ENCODE data around the gene MITF. TPM values are rescaled to one million over a fixed set of nuclear protein-coding genes. Genes with fewer than 3 reads are reported as not detected.

MITF gene
- total RNA-seq, 2 experiments from 2014 or later: 0.10 TPM; not detected in 1

- DNase-seq: no peak
- H3K9me3 Mint-ChIP-seq: no peaks in the 10 kb centered on the region
- CTCF ChIA-PET: interaction anchor here (0.7 kb wide), 1 partner anchor 16 kb away, joined by 4 read pairs; no protein-coding TSS in a partner anchor
- no peak overlapping the region for H3K27ac Mint-ChIP-seq
- no peaks in the 10 kb centered on the region for H3K36me3 Mint-ChIP-seq (ENCODE audit: low read depth)
- H3K27me3 Mint-ChIP-seq: no peaks in the 10 kb centered on the region
- H3K4me3 Mint-ChIP-seq: no peak overlapping the region
- POLR2A ChIA-PET: no interaction called here
- H3K4me1 Mint-ChIP-seq: no peaks in the 10 kb centered on the region
Measured at GRCh38 chr3:69715204-69715603, 24.1 kb upstream of the MITF start.

- CTCF ChIA-PET: no interaction called here
- POLR2A ChIA-PET: no interaction called here
- DNase-seq: no peak
- no peak overlapping the region for H3K27ac Mint-ChIP-seq
- no peaks in the 10 kb centered on the region for H3K9me3 Mint-ChIP-seq
- no peaks in the 10 kb centered on the region for H3K27me3 Mint-ChIP-seq
- H3K4me1 Mint-ChIP-seq: no peaks in the 10 kb centered on the region
- H3K36me3 Mint-ChIP-seq (ENCODE audit: low read depth): no peaks in the 10 kb centered on the region
- H3K4me3 Mint-ChIP-seq: no peak overlapping the region
Measured at GRCh38 chr3:69716119-69716518, 23.1 kb upstream of the MITF start.

DNA sequence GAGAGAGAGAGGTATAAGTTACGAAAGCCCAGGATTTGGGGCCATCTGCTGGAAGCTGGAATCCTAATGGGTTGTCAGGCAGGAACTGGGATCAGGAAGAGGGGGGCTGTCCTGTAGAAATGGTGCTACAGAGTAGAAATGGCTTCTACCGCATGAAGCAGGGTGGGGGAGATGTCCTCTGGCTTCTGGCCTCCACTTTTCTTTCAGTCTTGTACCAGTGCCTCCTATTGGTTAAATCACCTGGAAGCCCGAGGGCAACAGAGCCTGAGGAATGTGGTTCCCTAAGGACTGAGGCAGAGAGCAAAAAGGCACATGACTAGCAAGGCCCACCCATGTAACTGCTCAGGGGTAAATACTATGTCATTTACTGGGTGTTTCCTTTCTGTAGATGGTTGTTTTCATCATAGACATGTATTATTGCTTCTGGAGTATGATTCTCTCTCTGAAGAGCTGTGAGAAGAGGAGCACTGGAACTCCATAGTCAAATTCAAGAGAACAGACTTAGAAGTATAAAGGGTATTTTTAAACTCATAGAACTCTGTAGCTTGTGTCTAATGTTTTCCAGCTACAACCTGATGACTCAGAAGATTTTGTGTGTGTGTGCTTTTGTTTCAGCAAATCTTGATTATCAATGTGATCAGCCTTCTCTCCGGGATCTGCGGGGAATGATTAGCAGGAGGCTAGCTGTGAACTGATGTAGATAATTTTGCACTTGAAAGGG, 20.2 kb upstream of the MITF start:
- POLR2A ChIA-PET: no interaction called here
- CTCF ChIA-PET: no interaction called here
- DNase-seq: no peak
- H3K27me3 Mint-ChIP-seq: no peaks in the 10 kb centered on the region
- H3K27ac Mint-ChIP-seq: no peak overlapping the region
- H3K4me3 Mint-ChIP-seq: no peak overlapping the region
- H3K4me1 Mint-ChIP-seq: no peaks in the 10 kb centered on the region
- no peaks in the 10 kb centered on the region for H3K9me3 Mint-ChIP-seq
- no peaks in the 10 kb centered on the region for H3K36me3 Mint-ChIP-seq (ENCODE audit: low read depth)

- no peak for DNase-seq
- Mint-ChIP-seq H3K4me1 (no peaks in the 10 kb centered on the region), H3K4me3 (no peak overlapping the region), H3K9me3 (no peaks in the 10 kb centered on the region), H3K27ac (no peak overlapping the region), H3K27me3 (no peaks in the 10 kb centered on the region), H3K36me3 (ENCODE audit: low read depth) (no peaks in the 10 kb centered on the region)
- CTCF ChIA-PET: no interaction called here
- POLR2A ChIA-PET: no interaction called here
Measured at GRCh38 chr3:69719587-69720122, 19.6 kb upstream of the MITF start.

DNA sequence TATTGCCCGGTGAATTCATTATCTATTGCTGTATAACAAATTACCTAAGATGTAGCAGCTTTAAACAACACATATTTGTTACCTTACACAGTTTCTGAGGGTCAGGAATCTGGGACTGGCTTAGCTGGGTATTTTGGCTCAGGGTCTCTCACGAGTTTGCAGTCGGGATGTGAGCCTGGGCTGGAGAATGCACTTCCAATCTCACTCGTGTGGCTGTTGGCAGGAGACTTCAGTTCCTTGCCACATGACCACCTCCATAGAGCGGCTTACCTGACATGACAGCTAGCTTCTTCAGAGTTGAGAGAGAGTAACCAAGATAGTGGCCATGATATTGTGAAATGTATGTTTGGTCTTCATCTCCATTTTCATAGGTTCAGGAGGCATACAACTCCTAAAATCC, 18.4 kb upstream of the MITF start:
- H3K9me3 Mint-ChIP-seq: no peaks in the 10 kb centered on the region
- POLR2A ChIA-PET: no interaction called here
- no peak for DNase-seq
- CTCF ChIA-PET: no interaction called here
- H3K27ac Mint-ChIP-seq: no peak overlapping the region
- no peaks in the 10 kb centered on the region for H3K4me1 Mint-ChIP-seq
- H3K27me3 Mint-ChIP-seq: peaks cover 3% of the 10 kb centered on the region
- H3K36me3 Mint-ChIP-seq (ENCODE audit: low read depth): no peaks in the 10 kb centered on the region
- no peak overlapping the region for H3K4me3 Mint-ChIP-seq

GRCh38 chr3:69723389-69723788, 15.9 kb upstream of the MITF start:
- ChIA-PET POLR2A (no interaction called here), CTCF (no interaction called here)
- no peak overlapping the region for H3K27ac Mint-ChIP-seq
- DNase-seq: no peak
- H3K9me3 Mint-ChIP-seq: no peaks in the 10 kb centered on the region
- peaks cover 9% of the 10 kb centered on the region for H3K27me3 Mint-ChIP-seq
- no peaks in the 10 kb centered on the region for H3K4me1 Mint-ChIP-seq
- no peak overlapping the region for H3K4me3 Mint-ChIP-seq
- H3K36me3 Mint-ChIP-seq (ENCODE audit: low read depth): no peaks in the 10 kb centered on the region

DNA sequence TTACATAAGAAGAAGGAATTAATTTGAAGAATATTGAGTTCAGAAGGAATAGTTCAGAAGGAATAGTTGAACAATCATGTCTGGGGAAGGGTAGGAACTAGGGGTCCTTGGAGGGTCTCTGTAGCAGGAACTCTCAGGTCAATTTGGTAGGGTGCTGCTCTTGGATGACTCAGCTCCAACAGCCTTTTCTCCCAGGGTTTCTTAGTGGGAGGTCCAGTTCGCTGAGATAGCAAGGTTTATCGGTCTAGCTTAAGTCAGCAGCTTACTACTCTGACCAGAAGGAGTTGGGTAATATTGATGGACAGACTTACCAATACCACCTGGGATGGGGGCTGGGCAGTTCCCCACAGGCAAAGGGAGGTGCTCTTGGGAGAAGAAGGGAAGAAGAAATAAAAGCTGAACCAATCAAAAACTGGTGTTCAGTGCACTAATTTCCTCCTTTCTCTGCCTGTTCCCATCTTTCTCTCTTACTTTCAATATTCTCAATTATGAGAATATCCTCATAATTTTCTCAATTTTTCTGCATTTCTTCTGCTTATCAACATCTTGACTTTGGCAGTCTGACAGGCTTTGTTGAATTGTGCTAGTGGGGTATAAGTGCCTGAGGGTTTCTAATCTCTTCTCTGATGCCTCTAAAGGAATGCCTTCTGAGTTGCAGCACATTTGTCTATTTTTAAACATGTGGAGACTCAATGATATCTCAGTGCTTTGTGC, 14.4 kb upstream of the MITF start:
- Mint-ChIP-seq H3K27ac (no peak overlapping the region), H3K4me1 (no peaks in the 10 kb centered on the region), H3K9me3 (no peaks in the 10 kb centered on the region), H3K27me3 (peaks cover 9% of the 10 kb centered on the region), H3K4me3 (no peak overlapping the region), H3K36me3 (ENCODE audit: low read depth) (no peaks in the 10 kb centered on the region)
- CTCF ChIA-PET: no interaction called here
- POLR2A ChIA-PET: no interaction called here
- no peak for DNase-seq

- DNase-seq: no peak
- Mint-ChIP-seq H3K4me1 (no peaks in the 10 kb centered on the region), H3K36me3 (ENCODE audit: low read depth) (no peaks in the 10 kb centered on the region), H3K9me3 (no peaks in the 10 kb centered on the region), H3K4me3 (no peak overlapping the region), H3K27ac (no peak overlapping the region), H3K27me3 (peaks cover 9% of the 10 kb centered on the region)
- CTCF ChIA-PET: no interaction called here
- POLR2A ChIA-PET: no interaction called here
Measured at GRCh38 chr3:69725994-69726571, 13.2 kb upstream of the MITF start.

DNA sequence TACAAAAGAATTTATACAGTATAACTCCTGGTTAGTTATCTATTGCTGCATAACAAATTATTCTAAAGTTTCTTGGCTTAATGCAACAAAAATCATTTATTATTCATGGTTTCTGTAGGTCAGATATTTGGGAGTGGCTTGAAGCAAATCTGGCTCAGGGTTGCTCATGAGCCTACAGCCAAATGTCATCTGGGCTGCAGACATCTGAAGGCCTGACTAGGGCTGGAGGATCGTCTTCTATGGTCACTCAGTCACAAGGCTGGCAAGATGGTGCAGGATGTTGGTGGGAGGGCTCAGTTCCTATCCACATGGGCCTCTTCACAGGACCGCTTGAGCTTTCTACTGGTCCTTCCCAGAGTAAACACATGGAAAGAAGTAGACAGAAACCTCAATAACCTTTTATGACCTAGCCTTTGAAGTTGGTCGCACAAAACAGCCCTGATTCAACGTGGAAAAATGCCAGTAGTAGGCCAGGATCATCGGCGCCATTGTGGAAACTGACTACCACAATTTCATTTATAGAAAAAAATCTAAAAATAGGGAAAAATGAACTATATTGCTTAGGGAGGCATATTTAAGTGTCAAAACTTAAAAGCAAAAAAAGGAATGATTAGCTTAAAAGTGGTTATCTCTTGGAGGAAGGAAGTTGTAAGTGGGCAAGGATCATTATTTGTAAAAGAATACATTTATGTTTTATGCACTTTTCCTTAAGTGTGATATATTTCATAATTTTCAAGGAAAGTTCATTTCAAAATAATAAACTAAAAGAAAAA, 9.9 kb upstream of the MITF start:
- Mint-ChIP-seq H3K9me3 (no peaks in the 10 kb centered on the region), H3K4me1 (no peaks in the 10 kb centered on the region), H3K27ac (no peak overlapping the region), H3K27me3 (peaks cover 11% of the 10 kb centered on the region), H3K4me3 (no peak overlapping the region), H3K36me3 (ENCODE audit: low read depth) (no peaks in the 10 kb centered on the region)
- DNase-seq: no peak
- POLR2A ChIA-PET: no interaction called here
- CTCF ChIA-PET: no interaction called here

DNA sequence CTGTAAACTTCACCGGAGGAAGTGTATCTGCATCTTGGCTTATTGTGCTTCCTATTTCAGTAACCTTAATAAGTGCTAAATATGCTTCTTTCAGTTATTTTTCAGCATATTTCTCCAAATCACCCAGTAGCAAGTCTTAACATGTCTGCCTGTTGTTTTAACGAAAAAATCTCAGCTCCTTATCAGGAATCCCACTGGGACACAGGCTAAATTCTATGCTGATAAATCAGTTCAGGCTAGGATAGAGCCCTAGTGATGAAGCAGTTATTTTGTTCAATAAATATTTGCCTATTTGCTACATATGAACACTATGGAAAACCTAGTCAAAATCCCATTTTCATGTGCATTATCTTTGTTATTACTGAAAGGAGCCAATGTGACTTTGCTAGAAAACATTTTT, 8.2 kb upstream of the MITF start:
- Mint-ChIP-seq H3K36me3 (ENCODE audit: low read depth) (no peaks in the 10 kb centered on the region), H3K4me1 (no peaks in the 10 kb centered on the region), H3K4me3 (no peak overlapping the region), H3K27ac (no peak overlapping the region), H3K27me3 (peaks cover 14% of the 10 kb centered on the region), H3K9me3 (no peaks in the 10 kb centered on the region)
- POLR2A ChIA-PET: no interaction called here
- no peak for DNase-seq
- CTCF ChIA-PET: interaction anchor here (0.5 kb wide), 1 partner anchor 16 kb away, joined by 4 read pairs; no protein-coding TSS in a partner anchor

- DNase-seq: no peak
- Mint-ChIP-seq H3K4me1 (peaks cover 8% of the 10 kb centered on the region), H3K36me3 (ENCODE audit: low read depth) (peaks cover 2% of the 10 kb centered on the region), H3K9me3 (no peaks in the 10 kb centered on the region), H3K4me3 (no peak overlapping the region), H3K27ac (no peak overlapping the region), H3K27me3 (peaks cover 47% of the 10 kb centered on the region)
- CTCF ChIA-PET: no interaction called here
- POLR2A ChIA-PET: no interaction called here
Measured at GRCh38 chr3:69735893-69736292, 3.4 kb upstream of the MITF start.

GRCh38 chr3:69737392-69737791, 1.9 kb upstream of the MITF start:
- no peak for DNase-seq
- Mint-ChIP-seq H3K9me3 (no peaks in the 10 kb centered on the region), H3K4me3 (no peak overlapping the region), H3K36me3 (ENCODE audit: low read depth) (peaks cover 2% of the 10 kb centered on the region), H3K27me3 (peaks cover 59% of the 10 kb centered on the region), H3K4me1 (peaks cover 8% of the 10 kb centered on the region), H3K27ac (no peak overlapping the region)
- CTCF ChIA-PET: no interaction called here
- POLR2A ChIA-PET: no interaction called here

DNA sequence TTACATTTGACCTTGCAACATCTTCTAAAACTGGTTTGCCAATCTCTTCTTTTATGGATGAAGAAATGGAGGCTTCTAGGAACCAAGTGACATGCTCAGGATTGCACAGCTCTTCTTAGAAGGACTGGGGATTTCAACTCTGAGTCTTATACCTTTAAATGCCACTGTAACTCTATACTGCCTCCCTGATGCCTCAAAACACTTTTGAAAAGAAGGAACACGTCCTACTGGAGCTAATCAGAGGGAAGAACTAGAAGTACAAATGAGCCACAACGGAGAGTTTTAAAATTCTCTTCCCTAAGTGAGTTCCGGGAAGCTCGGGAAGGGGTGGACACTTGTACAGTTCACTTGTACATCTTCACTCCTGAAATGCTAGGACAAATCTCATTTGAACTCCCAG, 949 bp upstream of the MITF start:
- Mint-ChIP-seq H3K4me1 (peaks cover 8% of the 10 kb centered on the region), H3K9me3 (no peaks in the 10 kb centered on the region), H3K4me3 (peak overlapping the region; percentile 64), H3K27ac (no peak overlapping the region), H3K36me3 (ENCODE audit: low read depth) (peaks cover 2% of the 10 kb centered on the region), H3K27me3 (peaks cover 62% of the 10 kb centered on the region)
- DNase-seq: no peak
- ChIA-PET CTCF (no interaction called here), POLR2A (no interaction called here)
